HG03571 (cell line): ENCODE results near the gene IGFALS.

Experiments
- ATAC-seq: cut with Tn5 transposase; IDR thresholded peaks from one replicate; pipeline ENCODE4 v1.9.1; 2021; ENCODE audit not compliant: unreplicated experiment

IGFALS gene

GRCh38 chr16:1790611-1791255 is 2.8 kb downstream of the IGFALS start:
- no peak for ATAC-seq

GRCh38 chr16:1790261-1790610 is 3.3 kb downstream of the IGFALS start:
- ATAC-seq: no peak

GRCh38 chr16:1789643-1790045 is 3.9 kb downstream of the IGFALS start:
- no peak for ATAC-seq

GRCh38 chr16:1788708-1789100 is 4.8 kb downstream of the IGFALS start:
- ATAC-seq: no peak

- ATAC-seq: no peak
Measured at GRCh38 chr16:1788095-1788707, 5.3 kb downstream of the IGFALS start.

GRCh38 chr16:1787322-1788094 is 6.0 kb downstream of the IGFALS start:
- no peak for ATAC-seq

GRCh38 chr16:1787056-1787321 is 6.5 kb downstream of the IGFALS start:
- no peak for ATAC-seq

- no peak for ATAC-seq
Measured at GRCh38 chr16:1786242-1787055, 7.1 kb downstream of the IGFALS start.

- ATAC-seq: no peak
Measured at GRCh38 chr16:1785846-1786170, 7.7 kb downstream of the IGFALS start.

GRCh38 chr16:1784977-1785845 is 8.3 kb downstream of the IGFALS start:
- no peak for ATAC-seq

- peak; percentile 82 for ATAC-seq
Measured at GRCh38 chr16:1782408-1783264, 10.9 kb downstream of the IGFALS start, which contains the start of the genes NUBP2 and SPSB3. NUBP2 (plus strand) TSS chr16:1782960; CDS start chr16:1783021, 61 bp downstream. SPSB3 (minus strand) TSS chr16:1782571; CDS start chr16:1781483, 1,088 bp downstream.

GRCh38 chr16:1781758-1782407 is 11.6 kb downstream of the IGFALS start:
- ATAC-seq: peak; percentile 1

GRCh38 chr16:1781254-1781653 is 12.3 kb downstream of the IGFALS start:
- ATAC-seq: no peak

GRCh38 chr16:1780677-1781072 is 12.8 kb downstream of the IGFALS start:
- ATAC-seq: no peak

GRCh38 chr16:1779741-1780676 is 13.5 kb downstream of the IGFALS start:
- no peak for ATAC-seq

GRCh38 chr16:1779234-1779701 is 14.2 kb downstream of the IGFALS start:
- ATAC-seq: no peak

GRCh38 chr16:1778200-1779179 is 15.0 kb downstream of the IGFALS start:
- ATAC-seq: no peak
